WTC11 (cell line): ENCODE results near the gene OXNAD1. TPM values are rescaled to one million over a fixed set of nuclear protein-coding genes. Genes with fewer than 3 reads are reported as not detected.

Source experiments
- ATAC-seq: fragments of 200-7000 bp; cut with Tn5 transposase; 2 replicates; pipeline ENCODE4 v1.10.0; 2021; ENCODE audit warnings: mild to moderate bottlenecking, moderate library complexity
- CTCF ChIA-PET: fragments of 300-600 bp; sonication (Branson Sonifier 250); formaldehyde crosslinking; loops from one replicate; lab custom pipeline; 2021; ENCODE audit warnings: antibody characterized with exemption; lab: Charles Lee
- POLR2A ChIA-PET: fragments of 350-600 bp; sonication (Branson Sonifier 250); formaldehyde crosslinking; loops from one replicate; lab custom pipeline; 2021; ENCODE audit warnings: antibody characterized with exemption; lab: Charles Lee
- DNase-seq: peaks from one replicate; pipeline ENCODE4 v3.0.0; 2021; ENCODE audit warnings: low spot score
- H3K27ac Mint-ChIP-seq: 2 replicates; pipeline ENCODE4 v1.8.0; 2021; ENCODE audit warnings: mixed read lengths
- H3K27me3 Mint-ChIP-seq: 2 replicates; pipeline ENCODE4 v1.8.0; 2021; ENCODE audit warnings: low read depth, mild to moderate bottlenecking, moderate library complexity, mixed read lengths
- H3K36me3 Mint-ChIP-seq: 2 replicates; pipeline ENCODE4 v1.8.0; 2021; ENCODE audit warnings: mixed read lengths
- H3K4me1 Mint-ChIP-seq: 2 replicates; pipeline ENCODE4 v1.8.0; 2022; ENCODE audit warnings: mixed read lengths
- H3K4me3 Mint-ChIP-seq: 2 replicates; pipeline ENCODE4 v1.8.0; 2021; ENCODE audit warnings: mild to moderate bottlenecking, moderate library complexity, mixed read lengths
- H3K9me3 Mint-ChIP-seq: 2 replicates; pipeline ENCODE4 v1.8.0; 2021; ENCODE audit warnings: mixed read lengths
- AFF4 ChIP-seq: sonication (generic); formaldehyde crosslinking; IDR thresholded peaks from 2 replicates; pipeline ENCODE4 v1.8.1; 2023; ENCODE audit warnings: mild to moderate bottlenecking, missing genetic modification reagents, borderline replicate concordance
- CBFB ChIP-seq: sonication (generic); formaldehyde crosslinking; IDR thresholded peaks from 2 replicates; pipeline ENCODE4 v1.8.1; 2022; ENCODE audit warnings: mild to moderate bottlenecking, low read depth, missing genetic modification reagents
- CREB1 ChIP-seq: sonication (generic); formaldehyde crosslinking; IDR thresholded peaks from 2 replicates; pipeline ENCODE4 v1.8.0; 2023; ENCODE audit warnings: mild to moderate bottlenecking, missing genetic modification reagents
- ETV6 ChIP-seq: sonication (generic); formaldehyde crosslinking; IDR thresholded peaks from 2 replicates; pipeline ENCODE4 v1.8.1; 2022; ENCODE audit warnings: mild to moderate bottlenecking, missing genetic modification reagents
- FOXP1 ChIP-seq: sonication (generic); formaldehyde crosslinking; IDR thresholded peaks from 2 replicates; pipeline ENCODE4 v1.8.0; 2022; ENCODE audit warnings: missing genetic modification reagents, mild to moderate bottlenecking, moderate library complexity, borderline replicate concordance
- FOXP4 ChIP-seq: sonication (generic); formaldehyde crosslinking; IDR thresholded peaks from 2 replicates; pipeline ENCODE4 v1.8.0; 2022; ENCODE audit warnings: mild to moderate bottlenecking, missing genetic modification reagents
- JAZF1 ChIP-seq: fragments of 250-450 bp; sonication (Bioruptor Pico); IDR thresholded peaks from 2 replicates; pipeline ENCODE4 v1.9.0; 2021; ENCODE audit warnings: moderate library complexity, mild to moderate bottlenecking, inconsistent platforms
- NR1H2 ChIP-seq: sonication (generic); formaldehyde crosslinking; IDR thresholded peaks from 2 replicates; pipeline ENCODE4 v1.9.0; 2021; ENCODE audit warnings: mild to moderate bottlenecking, moderate library complexity, missing genetic modification reagents
- OVOL2 ChIP-seq: fragments of 250-450 bp; sonication (Bioruptor Pico); IDR thresholded peaks from 2 replicates; pipeline ENCODE4 v1.9.0; 2021; ENCODE audit warnings: mild to moderate bottlenecking, borderline replicate concordance
- PREB ChIP-seq: sonication (generic); formaldehyde crosslinking; IDR thresholded peaks from 2 replicates; pipeline ENCODE4 v1.8.1; 2022; ENCODE audit warnings: mild to moderate bottlenecking, missing genetic modification reagents, moderate library complexity, borderline replicate concordance
- TEAD1 ChIP-seq: sonication (generic); formaldehyde crosslinking; IDR thresholded peaks from 2 replicates; pipeline ENCODE4 v1.8.0; 2022; ENCODE audit warnings: mild to moderate bottlenecking, missing genetic modification reagents
- ZNF138 ChIP-seq: sonication (generic); formaldehyde crosslinking; conservative IDR thresholded peaks from 2 replicates; pipeline ENCODE4 v1.8.1; 2022; ENCODE audit warnings: mild to moderate bottlenecking, moderate library complexity, missing genetic modification reagents
- ZNF232 ChIP-seq: sonication (generic); formaldehyde crosslinking; IDR thresholded peaks from 2 replicates; pipeline ENCODE4 v1.8.0; 2022; ENCODE audit warnings: mild to moderate bottlenecking, missing genetic modification reagents
- ZNF396 ChIP-seq: fragments of 250-450 bp; sonication (Bioruptor Pico); IDR thresholded peaks from 2 replicates; pipeline ENCODE4 v1.8.0; 2021; ENCODE audit warnings: mild to moderate bottlenecking, moderate library complexity, borderline replicate concordance
- ZNF671 ChIP-seq: fragments of 250-450 bp; sonication (Bioruptor Pico); IDR thresholded peaks from 2 replicates; pipeline ENCODE4 v1.8.0; 2021; ENCODE audit warnings: mild to moderate bottlenecking
- ZSCAN18 ChIP-seq: fragments of 250-450 bp; sonication (Bioruptor Pico); IDR thresholded peaks from 2 replicates; pipeline ENCODE4 v2.1.2; 2022; ENCODE audit warnings: mild to moderate bottlenecking, moderate library complexity
- total RNA-seq: library from RNA; stranded (reverse); gene quantifications from 3 replicates; pipeline ENCODE4 v1.2.3, GENCODE V29; 2021
- TF ChIP-seq, protein P1 (sequence below): sonication (generic); formaldehyde crosslinking; IDR thresholded peaks from 2 replicates; pipeline ENCODE4 v1.8.0; 2023; ENCODE audit warnings: missing genetic modification reagents
- TF ChIP-seq, protein P2 (sequence below): sonication (generic); formaldehyde crosslinking; IDR thresholded peaks from 2 replicates; pipeline ENCODE4 v1.8.1; 2023; ENCODE audit warnings: mild to moderate bottlenecking, missing genetic modification reagents
- TF ChIP-seq, protein P3 (sequence below): sonication (generic); formaldehyde crosslinking; IDR thresholded peaks from 2 replicates; pipeline ENCODE4 v1.8.1; 2023; ENCODE audit warnings: mild to moderate bottlenecking, missing genetic modification reagents
- TF ChIP-seq, protein P4 (sequence below): sonication (generic); formaldehyde crosslinking; IDR thresholded peaks from 2 replicates; pipeline ENCODE4 v1.8.1; 2023; ENCODE audit warnings: mild to moderate bottlenecking, moderate library complexity, missing genetic modification reagents

Gene OXNAD1
- total RNA-seq, 1 experiment from 2014 or later: 21.7 TPM

DNA sequence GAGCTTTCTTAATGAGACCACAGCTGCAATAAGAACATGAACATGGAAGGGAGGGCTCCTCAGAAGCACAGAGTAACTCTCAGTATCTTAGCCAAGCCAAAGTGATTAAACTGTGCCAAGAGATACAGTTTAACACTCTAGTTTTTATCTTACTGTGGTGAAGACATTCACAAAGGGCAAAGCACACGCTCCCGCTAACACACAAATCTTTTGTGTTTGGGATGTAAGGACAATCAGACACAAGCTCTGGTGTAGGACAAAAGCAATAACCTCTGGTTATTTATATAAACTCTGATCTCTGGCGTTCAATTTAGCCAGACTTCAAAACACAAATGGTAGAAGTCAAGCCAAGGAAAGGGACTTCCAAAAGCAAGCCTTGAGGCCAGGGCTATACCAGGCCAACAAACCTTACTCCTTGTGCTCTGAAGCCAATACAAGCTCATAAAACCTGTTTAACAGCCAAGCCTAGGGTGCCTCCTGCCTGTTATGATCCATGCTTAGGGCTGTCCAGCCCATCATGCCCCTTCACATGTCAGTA lies 28.1 kb upstream of the OXNAD1 start:
- Mint-ChIP-seq H3K27ac (no peak overlapping the region), H3K4me3 (no peak overlapping the region), H3K36me3 (no peaks in the 10 kb centered on the region), H3K9me3 (no peaks in the 10 kb centered on the region), H3K4me1 (no peaks in the 10 kb centered on the region), H3K27me3 (peaks cover 7% of the 10 kb centered on the region; the same call in 1 of the 2 replicates)
- ChIA-PET CTCF (no interaction called here), POLR2A (no interaction called here)
- ATAC-seq (no peak), DNase-seq (no peak)
- TF ChIP-seq JAZF1 (CRISPR knock-in tag) (no peak), NR1H2 (CRISPR knock-in tag) (no peak), FOXP4 (CRISPR knock-in tag) (no peak), ZSCAN18 (CRISPR knock-in tag) (no peak), ZNF138 (CRISPR knock-in tag) (no peak), AFF4 (CRISPR knock-in tag) (no peak), CREB1 (no peak), FOXP1 (CRISPR knock-in tag) (no peak), TEAD1 (CRISPR knock-in tag) (no peak)
- TF ChIP-seq, protein P1, sequence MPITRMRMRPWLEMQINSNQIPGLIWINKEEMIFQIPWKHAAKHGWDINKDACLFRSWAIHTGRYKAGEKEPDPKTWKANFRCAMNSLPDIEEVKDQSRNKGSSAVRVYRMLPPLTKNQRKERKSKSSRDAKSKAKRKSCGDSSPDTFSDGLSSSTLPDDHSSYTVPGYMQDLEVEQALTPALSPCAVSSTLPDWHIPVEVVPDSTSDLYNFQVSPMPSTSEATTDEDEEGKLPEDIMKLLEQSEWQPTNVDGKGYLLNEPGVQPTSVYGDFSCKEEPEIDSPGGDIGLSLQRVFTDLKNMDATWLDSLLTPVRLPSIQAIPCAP (CRISPR knock-in tag): no peak
- TF ChIP-seq, protein P2, sequence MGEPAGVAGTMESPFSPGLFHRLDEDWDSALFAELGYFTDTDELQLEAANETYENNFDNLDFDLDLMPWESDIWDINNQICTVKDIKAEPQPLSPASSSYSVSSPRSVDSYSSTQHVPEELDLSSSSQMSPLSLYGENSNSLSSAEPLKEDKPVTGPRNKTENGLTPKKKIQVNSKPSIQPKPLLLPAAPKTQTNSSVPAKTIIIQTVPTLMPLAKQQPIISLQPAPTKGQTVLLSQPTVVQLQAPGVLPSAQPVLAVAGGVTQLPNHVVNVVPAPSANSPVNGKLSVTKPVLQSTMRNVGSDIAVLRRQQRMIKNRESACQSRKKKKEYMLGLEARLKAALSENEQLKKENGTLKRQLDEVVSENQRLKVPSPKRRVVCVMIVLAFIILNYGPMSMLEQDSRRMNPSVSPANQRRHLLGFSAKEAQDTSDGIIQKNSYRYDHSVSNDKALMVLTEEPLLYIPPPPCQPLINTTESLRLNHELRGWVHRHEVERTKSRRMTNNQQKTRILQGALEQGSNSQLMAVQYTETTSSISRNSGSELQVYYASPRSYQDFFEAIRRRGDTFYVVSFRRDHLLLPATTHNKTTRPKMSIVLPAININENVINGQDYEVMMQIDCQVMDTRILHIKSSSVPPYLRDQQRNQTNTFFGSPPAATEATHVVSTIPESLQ (CRISPR knock-in tag): no peak
- TF ChIP-seq, protein P3, sequence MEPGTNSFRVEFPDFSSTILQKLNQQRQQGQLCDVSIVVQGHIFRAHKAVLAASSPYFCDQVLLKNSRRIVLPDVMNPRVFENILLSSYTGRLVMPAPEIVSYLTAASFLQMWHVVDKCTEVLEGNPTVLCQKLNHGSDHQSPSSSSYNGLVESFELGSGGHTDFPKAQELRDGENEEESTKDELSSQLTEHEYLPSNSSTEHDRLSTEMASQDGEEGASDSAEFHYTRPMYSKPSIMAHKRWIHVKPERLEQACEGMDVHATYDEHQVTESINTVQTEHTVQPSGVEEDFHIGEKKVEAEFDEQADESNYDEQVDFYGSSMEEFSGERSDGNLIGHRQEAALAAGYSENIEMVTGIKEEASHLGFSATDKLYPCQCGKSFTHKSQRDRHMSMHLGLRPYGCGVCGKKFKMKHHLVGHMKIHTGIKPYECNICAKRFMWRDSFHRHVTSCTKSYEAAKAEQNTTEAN (CRISPR knock-in tag): no peak

GRCh38 chr3:16239086-16239770 lies 25.8 kb upstream of the OXNAD1 start:
- ATAC-seq (no peak), DNase-seq (no peak)
- Mint-ChIP-seq H3K36me3 (no peaks in the 10 kb centered on the region), H3K27me3 (peaks cover 9% of the 10 kb centered on the region), H3K4me1 (no peaks in the 10 kb centered on the region), H3K27ac (no peak overlapping the region), H3K9me3 (no peaks in the 10 kb centered on the region), H3K4me3 (no peak overlapping the region)
- ChIA-PET POLR2A (no interaction called here), CTCF (no interaction called here)
- TF ChIP-seq ZNF232 (CRISPR knock-in tag): no peak
- TF ChIP-seq OVOL2 (CRISPR knock-in tag): no peak
- no peak for TF ChIP-seq PREB (CRISPR knock-in tag)
- TF ChIP-seq CBFB (CRISPR knock-in tag): no peak
- TF ChIP-seq ZNF671 (CRISPR knock-in tag): no peak
- no peak for TF ChIP-seq ZNF396 (CRISPR knock-in tag)
- TF ChIP-seq FOXP1 (CRISPR knock-in tag): no peak
- TF ChIP-seq, protein P4, sequence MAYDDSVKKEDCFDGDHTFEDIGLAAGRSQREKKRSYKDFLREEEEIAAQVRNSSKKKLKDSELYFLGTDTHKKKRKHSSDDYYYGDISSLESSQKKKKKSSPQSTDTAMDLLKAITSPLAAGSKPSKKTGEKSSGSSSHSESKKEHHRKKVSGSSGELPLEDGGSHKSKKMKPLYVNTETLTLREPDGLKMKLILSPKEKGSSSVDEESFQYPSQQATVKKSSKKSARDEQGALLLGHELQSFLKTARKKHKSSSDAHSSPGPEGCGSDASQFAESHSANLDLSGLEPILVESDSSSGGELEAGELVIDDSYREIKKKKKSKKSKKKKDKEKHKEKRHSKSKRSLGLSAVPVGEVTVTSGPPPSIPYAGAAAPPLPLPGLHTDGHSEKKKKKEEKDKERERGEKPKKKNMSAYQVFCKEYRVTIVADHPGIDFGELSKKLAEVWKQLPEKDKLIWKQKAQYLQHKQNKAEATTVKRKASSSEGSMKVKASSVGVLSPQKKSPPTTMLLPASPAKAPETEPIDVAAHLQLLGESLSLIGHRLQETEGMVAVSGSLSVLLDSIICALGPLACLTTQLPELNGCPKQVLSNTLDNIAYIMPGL: no peak
- TF ChIP-seq ETV6: no peak
